GM19463 (cell line): ENCODE results near the gene FLRT3.

ENCODE experiments used
- ATAC-seq: cut with Tn5 transposase; IDR thresholded peaks from one replicate; pipeline ENCODE4 v1.9.1; 2021; ENCODE audit warnings: mild to moderate bottlenecking, moderate library complexity; ENCODE audit not compliant: unreplicated experiment

Gene FLRT3

DNA sequence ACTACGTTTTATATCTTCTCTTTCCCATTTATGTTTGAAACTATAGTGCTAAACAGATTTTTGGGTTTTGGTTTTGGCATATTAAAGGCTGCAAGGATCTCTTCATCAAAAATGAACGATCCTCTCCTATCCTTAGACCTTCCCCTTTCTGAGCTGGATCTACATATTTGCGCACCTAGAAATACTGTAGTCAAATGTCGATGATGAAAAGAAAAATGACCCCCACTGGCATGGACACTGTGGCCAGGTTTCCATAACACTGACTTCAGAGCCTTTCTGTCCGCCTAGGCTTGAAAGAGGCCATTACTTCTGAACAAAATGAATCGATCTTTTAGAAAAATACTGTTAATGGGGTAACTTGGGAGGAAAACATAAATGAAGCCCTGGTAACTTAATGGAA is 5.8 kb downstream of the FLRT3 start:
- no peak for ATAC-seq

DNA sequence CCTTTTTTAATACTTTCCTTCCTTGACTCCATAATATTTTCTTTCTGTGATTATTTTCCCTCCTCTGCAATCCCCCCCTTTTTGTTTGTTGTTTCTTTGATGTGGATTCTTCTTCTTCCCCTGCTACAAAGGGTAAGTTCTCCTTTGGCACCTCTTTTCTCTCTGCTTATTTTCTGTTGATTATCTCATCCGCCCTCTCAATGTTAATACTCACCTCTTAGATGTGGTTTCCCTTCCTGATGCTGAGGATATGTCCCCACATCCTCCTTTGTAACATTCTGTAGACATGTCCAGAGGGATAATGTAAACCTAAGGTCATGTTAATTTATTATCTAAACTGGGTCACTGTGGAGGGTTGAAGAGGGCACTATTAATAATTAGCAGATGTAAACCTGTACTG is 17.7 kb downstream of the FLRT3 start:
- ATAC-seq, result no peak

DNA sequence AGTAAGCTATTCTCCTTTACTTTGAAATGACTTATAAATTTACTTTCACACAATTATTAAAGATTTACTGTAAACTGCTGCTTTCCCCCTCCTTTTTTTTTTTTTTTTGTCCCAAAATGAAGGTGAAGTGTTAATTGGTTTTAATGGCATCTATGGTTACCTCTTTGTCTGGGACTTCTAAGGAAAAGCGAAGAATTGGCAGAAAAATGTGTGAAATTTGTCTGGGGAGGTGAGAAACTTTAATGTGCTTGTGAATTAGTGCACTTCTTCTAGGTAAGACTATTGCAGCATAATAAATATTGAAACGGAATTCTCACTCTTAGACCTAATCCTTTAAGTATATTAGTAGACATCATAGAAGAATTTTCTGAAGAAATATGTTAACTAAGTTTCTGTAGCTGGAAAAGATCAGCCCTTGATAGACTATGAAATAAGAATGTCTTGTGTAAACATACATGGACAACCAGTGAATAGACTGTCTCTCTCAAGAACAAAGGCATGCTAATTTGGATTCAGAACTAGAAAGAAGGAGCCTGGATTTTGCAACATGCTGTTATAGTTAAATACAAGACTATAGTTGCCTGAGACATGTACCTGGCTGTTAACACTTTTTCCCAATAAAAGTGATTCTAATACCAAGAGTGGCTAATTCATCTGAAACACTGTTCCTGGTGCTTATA is 23.9 kb downstream of the FLRT3 start:
- no peak for ATAC-seq

DNA sequence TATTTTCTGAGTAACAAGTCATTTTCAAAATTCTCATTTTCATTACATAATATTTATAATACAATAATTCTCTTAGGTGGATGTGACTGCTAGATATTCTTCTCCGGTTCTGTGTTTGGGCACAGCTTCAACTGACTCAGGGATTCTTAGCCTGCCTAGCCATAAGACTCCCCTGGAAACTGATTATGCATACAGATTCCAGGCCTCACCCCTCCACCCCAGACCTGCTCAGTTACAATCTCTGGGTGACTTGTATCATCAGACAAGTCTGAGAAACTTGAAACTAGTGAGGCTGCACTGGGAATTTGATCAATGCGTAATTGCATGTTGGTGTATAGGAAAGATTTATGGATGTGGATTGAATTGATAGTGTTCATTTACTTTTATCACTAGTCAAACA is 25.4 kb downstream of the FLRT3 start:
- ATAC-seq, result no peak

DNA sequence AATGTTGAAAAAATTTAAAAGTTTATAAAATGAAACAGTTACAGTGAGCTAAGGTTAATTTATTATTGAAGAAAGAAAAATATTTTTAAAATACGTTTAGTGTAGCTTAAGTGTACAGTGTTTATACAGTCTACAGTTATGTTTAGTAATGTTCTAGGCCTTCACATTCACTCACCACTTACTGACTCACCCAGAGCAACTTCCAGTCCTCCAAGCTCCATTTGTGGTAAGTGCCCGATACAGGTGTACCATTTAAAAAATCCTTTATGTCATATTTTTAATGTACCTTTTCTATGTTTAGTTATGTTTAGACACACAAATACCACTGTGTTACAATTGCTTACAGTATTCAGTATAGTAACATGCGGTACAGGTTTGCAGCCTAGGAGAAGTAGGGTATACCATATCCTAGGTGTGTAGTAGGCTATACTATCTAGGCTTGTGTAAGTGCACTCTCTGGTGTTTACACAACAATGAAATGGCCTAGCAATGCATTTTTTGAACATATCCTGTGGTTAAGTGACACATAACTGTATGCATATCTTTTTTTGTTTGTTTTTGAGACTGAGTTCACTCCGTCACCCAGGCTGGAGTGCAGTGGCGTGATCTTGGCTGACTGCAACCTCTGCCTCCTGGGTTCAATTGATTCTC is 26.3 kb downstream of the FLRT3 start:
- no peak for ATAC-seq

DNA sequence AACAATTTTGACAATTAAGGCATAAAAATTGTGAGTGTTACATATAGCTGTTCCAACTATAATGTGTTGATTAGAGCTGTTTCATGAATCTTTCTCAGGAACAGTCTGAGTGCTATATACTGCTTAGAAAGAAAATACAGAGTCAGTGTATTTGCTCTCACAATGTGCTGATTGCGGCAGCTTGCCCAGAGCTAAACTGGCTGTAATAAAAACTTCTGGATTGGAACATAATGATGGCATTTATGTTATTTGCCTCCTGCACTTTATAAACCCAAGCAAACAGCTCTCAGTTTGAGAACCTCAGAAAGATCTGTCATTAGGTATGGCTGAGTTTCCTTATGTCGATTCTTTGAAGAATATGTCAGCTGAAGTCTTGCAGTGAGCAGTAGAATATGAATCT is 29.5 kb downstream of the FLRT3 start:
- no peak for ATAC-seq

DNA sequence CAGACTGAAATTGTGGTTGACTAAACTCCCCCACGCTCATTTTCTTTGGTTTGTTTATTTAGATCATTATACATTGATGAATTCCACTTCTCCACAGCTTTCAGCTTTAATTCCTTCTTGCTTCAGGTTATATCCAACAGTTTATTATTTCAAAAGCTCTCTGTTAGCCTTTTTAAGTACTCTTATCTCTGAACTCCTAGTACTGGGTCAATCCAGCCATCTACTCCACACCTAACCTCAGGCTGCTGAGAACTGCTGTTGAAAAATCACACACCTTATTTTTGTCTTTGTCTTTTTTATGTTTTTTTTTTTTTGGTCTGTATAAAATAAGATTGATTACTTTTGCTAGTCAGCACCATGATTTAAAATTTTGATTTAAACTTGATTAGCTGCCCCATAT is 32.9 kb downstream of the FLRT3 start:
- ATAC-seq, result no peak

DNA sequence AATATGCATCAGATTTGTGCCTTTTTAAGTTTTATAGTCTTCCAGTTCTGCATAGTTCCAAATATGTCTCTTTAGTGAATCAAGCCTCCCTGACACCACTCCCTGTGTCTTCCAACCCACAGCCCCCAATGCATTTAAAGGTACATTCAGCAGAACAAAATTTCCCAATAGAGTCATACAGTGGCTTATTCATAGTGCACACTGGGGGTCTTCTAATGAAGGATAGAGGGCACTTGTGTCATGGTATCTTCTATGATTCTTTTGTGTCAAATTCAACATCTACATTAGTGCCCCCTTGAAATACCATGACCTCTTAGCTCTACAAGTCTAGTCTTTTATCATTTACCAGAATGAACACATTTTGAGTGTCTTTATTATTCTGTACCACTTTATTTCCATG is 33.8 kb downstream of the FLRT3 start:
- no peak for ATAC-seq

DNA sequence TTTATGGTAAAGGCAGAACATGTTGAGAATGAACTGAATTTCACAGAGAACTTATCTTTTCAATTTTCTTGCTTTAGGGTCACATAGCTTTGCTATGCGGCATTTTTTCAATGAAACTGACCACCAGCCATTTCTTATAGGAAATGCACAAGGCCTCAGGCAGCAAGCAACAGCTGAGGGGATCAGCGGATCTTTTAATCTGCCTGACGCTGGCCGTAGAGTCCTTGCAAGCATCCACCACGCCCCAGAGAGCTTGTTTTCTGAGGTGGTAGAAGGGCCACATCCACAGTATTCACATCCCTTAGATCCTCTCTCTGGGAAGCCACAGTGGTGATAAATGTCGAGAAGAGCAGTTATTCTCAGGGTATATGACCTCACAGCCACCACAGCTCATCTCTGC is 34.3 kb downstream of the FLRT3 start:
- no peak for ATAC-seq

DNA sequence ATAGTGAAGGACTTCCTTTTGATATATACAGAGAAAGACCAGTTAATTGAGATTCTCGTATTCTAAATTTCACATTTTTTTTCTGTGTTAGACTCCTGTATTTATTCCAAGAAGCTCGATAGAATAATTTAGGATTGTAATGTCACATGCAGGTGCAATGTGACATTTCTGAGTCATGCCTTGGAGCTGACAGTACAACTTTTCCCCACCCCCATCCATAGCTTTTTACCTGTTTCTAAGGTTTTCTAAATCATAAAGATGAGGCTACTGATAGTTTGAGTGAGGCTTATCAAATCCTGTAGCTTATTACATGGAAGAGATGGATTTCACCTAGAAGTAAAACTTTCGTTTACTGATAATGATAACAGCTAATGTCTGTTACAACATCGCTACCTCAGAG is 37.6 kb downstream of the FLRT3 start:
- ATAC-seq, result no peak

DNA sequence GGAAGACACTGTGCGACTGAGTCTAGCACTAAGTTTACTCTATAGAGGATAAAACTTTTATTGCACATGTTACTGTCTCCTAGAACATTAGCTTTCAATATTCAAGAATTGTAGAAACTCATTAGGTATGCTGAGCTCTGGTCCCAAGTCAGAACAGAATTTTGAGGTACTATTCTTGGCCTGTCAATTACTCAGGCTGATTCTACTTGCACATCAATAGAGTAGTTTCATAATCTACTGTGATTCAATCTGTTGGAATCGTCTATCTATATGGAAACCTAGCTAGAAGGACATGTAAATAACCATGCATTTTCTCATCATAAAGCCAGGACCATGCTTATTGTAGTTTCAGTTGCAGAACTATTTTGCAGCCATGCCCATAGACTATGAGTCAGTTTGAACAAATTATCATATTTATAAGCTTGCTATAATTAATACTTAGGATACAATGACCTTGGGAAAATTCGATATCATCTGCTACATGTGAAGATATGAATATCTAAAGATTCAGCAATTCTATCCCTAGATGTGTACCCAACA is 41.6 kb downstream of the FLRT3 start:
- ATAC-seq, result peak; percentile 16

DNA sequence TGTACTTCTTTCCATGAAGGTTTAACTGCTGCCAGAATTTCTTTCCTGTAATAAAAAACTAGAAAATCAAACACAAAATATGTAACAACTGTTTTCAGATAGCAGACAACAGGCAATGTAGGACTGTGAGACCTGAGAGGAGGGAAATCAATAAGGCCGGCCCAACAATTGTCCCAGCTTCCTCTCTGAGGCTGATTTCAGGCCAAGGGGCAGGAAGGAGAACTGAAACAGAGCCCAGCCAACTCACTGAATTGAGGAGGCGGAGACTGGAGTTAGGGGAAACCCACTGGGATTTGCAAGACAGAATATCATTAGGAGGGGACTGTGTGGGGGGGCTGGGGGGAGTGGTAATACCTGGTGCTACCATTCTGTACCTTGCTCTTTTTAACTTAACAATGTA is 42.2 kb downstream of the FLRT3 start:
- ATAC-seq, result peak; percentile 71

DNA sequence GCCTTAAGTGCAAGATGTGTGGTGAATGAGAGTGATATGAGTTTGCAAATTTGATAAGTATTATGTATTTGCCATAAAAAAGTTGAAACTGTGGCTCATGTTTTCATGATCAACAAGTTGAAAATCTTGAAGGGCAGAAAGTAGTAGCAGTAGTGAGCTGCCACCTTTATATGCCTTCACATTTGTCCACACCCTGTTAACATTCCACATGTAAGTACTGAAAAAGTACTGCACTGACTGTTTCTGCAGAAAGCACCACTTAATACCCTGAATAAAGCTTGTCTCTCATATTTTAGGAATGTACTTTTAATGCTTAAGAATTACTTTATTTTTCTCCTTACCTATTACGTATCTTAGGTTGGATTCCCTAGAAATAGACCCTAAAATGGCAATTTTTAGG is 45.9 kb downstream of the FLRT3 start:
- no peak for ATAC-seq

DNA sequence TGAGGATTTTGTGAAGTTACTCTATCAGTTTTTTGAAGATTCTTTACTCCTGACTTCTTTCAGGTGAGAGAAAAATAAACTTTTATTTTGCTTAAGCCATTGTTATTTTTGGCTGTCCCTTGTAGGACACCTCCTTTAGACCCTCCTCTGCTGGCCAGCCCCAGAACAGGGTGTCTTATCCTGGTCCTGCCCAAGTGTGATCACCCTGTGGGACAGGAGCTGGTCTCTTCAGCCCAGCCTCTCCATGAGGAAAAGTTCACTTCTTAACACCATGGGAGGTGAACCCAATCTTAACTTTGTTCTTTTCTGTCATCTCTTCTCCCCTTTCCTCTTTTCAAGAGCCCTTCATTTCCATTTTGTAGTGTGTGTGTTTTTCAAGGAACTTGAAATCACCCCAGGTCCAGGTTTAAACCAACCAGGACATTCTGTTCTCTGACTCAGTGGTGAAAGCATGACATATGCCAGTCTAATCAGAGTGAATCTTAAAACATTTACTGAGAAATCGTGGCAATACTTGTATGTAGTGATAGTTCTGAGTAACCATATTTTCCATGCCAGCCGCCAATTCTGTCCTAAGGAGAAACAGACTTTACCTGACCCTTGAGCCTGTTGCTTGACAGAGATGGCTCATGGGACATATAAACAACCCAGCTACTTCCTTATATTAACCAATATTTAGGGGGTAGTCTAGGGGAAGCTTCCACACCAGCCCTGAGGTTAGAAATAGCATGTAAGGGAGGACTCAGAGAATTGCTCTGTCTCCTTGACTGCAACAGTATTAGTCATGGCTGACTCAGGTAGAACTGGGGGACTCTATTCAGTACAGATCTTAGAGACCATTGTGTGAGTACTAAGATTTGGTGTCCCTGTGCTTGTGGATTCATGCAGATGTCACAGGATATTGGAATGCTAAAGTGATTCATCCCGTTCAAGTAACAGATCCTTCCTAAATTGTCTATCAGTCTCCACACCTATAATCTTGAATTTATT is 48.8 kb downstream of the FLRT3 start:
- no peak for ATAC-seq

DNA sequence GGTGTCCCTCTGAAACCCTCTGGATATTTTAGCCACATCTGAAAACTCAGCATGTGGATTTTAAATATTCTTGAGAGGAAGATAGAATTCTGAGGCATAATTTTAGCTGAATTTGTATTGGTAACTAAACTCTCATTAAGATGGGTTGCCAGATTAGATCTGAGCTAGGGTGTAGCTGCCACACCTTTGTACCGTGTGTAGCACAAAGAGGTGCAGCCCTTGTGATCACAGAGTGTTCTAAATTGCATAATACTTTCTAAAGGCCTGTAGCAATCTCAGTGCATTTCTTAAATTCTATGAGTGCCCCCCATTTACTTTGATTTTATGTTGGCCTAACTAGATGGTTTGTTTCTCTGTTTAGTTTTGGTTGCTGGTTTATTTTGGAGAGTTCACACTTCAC is 53.0 kb downstream of the FLRT3 start:
- no peak for ATAC-seq

DNA sequence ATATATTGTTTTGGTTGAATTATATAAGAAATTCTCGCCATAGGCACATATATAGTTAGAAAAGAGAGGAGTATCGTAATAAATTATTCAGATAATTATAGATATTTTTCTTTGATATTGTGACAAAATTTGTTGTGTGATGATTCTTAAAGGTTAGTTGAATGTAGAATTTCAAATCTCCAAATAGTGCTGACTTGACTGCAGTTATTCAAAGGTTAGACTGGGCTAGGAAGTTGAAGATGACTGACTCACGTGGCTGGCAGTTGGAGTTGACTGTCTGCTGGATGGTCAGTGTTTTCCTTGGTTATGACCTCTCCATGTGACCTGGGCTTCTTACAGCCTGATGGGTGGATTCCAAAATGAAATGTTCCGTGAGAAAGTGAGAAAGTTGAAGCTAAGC is 55.3 kb downstream of the FLRT3 start:
- ATAC-seq, result no peak
